NCI-H69 (cell line): ENCODE results near the gene LSMEM2.

Source experiments
- DNase-seq: peaks from one replicate; lab custom pipeline; 2025; lab: John Stamatoyannopoulos, UW

Gene LSMEM2

GRCh38 chr3:50322386-50323091 is 43.7 kb downstream of the LSMEM2 start, which contains the start of gene HYAL2:
TSS of gene HYAL2 (minus strand) at chr3:50322745. CDS start at chr3:50320489, 2,256 bp downstream.
- peak; percentile 66 for DNase-seq

GRCh38 chr3:50323092-50323600 is 44.3 kb downstream of the LSMEM2 start:
- DNase-seq = no peak

DNA sequence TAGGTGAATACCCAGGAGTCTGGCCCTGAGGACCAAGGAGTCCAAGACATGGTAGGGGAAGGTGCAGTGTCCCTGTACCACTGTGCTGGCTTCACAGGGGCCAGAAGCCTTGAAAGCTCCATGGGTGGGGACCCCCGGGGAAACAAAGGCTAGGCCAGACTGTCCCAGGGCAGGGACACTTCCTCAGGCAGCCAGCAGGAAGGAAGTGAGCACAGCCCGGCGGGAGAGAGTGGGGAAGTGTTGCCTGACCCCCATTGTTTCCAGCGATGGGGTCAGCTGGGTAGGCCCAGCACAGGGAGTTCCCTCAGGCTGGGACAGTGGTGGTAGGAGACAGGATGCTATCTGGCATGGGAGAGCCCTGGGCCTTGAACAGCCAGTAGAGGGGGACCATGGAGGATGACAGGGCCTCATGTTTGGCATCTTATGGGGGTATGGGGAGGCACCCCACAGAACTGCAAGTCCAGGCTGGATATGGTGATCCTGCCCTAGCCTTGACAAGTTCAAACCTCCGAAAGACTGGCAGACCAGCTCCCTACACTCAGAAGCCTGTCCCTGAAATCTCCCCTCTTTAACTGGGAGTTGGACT is 44.8 kb downstream of the LSMEM2 start:
- DNase-seq = no peak

- peak; percentile 75 for DNase-seq
These were observed 45.6 kb downstream of the LSMEM2 start for GRCh38 chr3:50324351-50325112.

DNA sequence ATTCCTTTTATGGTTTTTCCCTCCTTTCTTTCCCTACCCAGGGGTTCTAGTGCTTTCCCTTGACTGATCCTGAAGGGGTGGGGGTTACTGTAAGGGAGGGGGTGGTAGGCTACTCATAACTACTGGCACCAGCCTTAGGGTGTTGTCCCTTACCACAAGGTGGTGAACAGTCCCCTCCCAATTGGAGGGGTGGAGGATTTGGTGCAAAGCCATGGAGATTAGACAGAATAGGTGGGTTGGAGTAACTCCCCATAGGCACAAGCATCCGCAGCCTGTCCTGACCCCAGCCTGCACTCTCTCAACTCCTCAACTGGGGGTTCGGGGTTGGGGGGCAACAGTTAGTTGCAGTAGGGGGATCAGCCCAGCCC is 46.2 kb downstream of the LSMEM2 start:
- DNase-seq = no peak

GRCh38 chr3:50325497-50326181 is 46.8 kb downstream of the LSMEM2 start:
- DNase-seq = no peak

GRCh38 chr3:50326182-50326541 is 47.3 kb downstream of the LSMEM2 start:
- no peak for DNase-seq

GRCh38 chr3:50327129-50327528 is 48.2 kb downstream of the LSMEM2 start:
- no peak for DNase-seq

- peak; percentile 96 for DNase-seq
These were observed 49.2 kb downstream of the LSMEM2 start, which contains the start of gene TUSC2 for GRCh38 chr3:50327943-50328691. TSS of gene TUSC2 (minus strand) at chr3:50328223. CDS start at chr3:50328099, 124 bp downstream.

DNA sequence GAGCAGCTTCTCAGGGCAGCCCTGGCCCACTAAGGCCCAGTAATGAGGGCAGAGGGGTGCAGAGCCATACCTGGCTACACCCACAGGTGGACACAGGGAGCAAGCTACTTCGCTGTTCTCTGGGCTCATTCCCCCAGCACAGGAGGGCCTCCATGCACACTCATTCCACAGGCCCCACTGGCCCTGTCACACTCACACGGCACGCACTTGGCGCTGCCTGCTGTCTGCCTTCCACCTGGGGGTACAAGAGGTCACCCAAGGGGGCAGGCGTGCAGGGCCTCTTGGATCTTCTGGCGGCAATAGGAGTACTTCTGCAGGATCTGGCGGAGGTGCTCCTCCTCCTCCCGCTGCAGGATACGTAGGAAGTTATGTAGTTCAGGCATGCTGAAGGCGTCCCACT is 51.4 kb downstream of the LSMEM2 start:
- no peak for DNase-seq

GRCh38 chr3:50331364-50331907 is 52.5 kb downstream of the LSMEM2 start:
- DNase-seq = no peak

DNA sequence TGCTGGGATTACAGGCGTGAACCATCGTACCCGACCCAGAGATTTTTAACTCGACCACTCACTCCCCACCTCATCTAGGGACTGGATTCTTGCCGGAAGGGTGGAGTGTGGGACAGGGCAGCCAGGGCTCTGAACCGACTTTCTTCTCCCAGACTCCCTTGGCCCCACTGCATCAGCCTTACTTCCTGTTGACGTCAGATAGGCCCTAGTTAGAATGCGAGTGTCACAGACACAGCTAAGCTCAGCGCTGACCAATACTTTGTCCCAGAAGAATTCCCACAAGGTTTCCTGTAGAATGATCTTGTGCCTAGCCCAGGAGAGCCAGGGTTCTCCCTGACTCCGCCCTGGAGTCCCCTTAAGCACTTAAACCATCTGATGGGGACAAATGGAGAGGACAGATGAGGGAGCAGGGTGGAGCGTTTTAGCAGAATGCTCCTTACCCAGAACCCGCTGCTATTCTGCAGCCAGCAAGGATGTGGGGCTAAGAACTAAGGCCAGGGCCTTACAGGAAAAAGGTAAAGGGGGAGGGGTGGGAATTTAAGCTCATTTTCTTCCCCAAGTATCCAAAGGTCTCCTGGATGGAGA is 54.9 kb downstream of the LSMEM2 start:
- no peak for DNase-seq

DNA sequence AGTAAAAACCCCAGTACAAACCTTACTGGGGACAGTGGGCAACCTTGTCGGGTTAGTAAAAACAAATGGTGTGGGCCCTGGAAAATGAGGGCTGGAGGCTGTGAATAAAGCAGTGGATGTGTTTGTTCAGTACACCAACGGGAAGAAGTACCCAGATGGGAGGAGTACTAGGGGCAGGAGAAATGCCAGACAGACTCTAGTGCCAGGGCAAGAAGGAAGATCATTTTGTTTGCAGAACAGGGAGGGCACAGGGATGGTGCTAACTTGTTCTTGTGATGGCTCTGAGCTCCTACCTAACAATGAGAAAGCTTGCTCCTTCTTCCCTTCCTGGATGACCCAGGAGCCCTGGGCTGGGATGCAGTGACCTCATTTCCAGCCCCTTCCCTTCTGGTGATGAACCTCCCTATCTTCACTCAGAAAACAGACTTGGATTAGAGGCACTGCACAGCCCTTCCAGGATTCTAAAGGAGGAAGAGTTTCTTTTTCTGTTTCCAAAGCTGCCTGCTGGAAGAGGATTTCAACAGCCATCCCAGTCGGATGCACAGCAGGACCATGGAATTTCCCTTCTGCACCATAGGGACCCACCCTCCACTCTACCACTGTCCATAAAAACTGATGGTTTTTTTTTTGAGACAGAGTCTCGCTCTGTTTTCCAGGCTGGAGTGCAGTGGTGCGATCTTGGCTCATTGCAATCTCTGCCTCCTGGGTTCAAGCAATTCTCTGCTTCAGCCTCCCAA is 55.6 kb downstream of the LSMEM2 start:
- no peak for DNase-seq

GRCh38 chr3:50336452-50337174 is 57.7 kb downstream of the LSMEM2 start:
- peak; percentile 40 for DNase-seq

- DNase-seq = peak; percentile 98
These were observed 58.4 kb downstream of the LSMEM2 start for GRCh38 chr3:50337175-50337861.
